ENCODE results near the gene NCAPH2. TPM values are rescaled to one million over a fixed set of nuclear protein-coding genes. Genes with fewer than 3 reads are reported as not detected.
A peak's percentile ranks its signal among the peaks of the same experiment; 100 is the strongest.

NCAPH2 gene
- total RNA-seq = 100 to 1,000 TPM; 120 to 141 TPM

DNA sequence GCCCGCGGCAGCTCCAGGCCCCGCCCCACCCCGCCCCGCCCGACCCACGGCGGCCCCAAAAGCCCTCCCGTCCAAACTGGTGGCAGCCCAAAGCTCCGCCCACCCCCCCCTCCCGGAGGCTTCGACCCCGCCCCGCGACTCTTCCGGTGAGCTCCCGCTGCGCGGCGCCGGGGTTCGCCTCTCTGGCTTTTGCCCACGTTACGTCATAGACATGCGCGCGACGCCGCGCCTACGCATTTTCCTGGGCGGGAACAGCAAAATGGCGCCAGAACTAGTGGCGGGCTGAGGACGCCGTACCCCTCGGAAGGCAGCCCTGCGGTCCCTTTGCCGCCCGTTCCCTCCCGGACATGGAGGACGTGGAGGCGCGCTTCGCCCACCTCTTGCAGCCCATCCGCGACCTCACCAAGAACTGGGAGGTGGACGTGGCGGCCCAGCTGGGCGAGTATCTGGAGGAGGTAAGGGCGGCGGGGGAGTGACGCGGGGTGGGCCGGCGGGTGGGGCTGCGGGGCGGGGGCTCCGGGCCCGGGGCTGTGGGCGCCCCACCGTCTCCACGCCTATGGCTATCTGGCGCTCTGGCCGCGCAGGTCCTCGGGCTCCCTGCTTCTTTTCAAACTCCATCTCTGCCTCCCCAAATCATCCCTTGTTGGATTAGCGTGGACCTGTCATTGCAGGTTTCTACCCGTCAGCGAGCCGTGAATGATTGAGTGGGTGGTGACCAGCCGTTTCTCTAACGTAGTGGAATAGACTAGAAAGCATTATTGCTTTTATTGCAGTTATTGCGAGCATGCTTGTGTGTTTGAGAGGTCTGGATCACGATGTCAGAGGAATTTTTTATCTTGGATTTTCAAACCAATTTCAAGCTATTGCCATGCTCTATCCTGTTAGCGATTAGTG, at the start of gene NCAPH2:
TSS of gene NCAPH2 (plus strand) at position 234 of the 894 bp plus-strand sequence. CDS start at position 348, 114 bp downstream.
- H3K4me1 Mint-ChIP-seq (ENCODE audit: low read depth) = peaks cover 38% of the 10 kb centered on the region
- DNase-seq (peak; percentile 98), ATAC-seq (replicated peaks in 1 of 2) (peak; percentile 76)
- no peaks in the 10 kb centered on the region for H3K27me3 Mint-ChIP-seq (ENCODE audit: low read depth)
- H3K27ac Mint-ChIP-seq = peak within 1 kb of the TSS; percentile 75
- H3K9me3 Mint-ChIP-seq = no peaks in the 10 kb centered on the region
- peaks cover 3 to 13% of the 10 kb centered on the region in 2 donors for H3K36me3 Mint-ChIP-seq (ENCODE audit: insufficient read depth in 2 of 2)
- peak within 1 kb of the TSS; percentile 89 to 97 for H3K4me3 Mint-ChIP-seq

- DNase-seq (no peak), ATAC-seq (replicated peaks in 1 of 2) (no peak)
- H3K27me3 Mint-ChIP-seq (ENCODE audit: low read depth) = no peaks in the 10 kb centered on the region
- peaks cover 5 to 13% of the 10 kb centered on the region in 2 donors for H3K36me3 Mint-ChIP-seq (ENCODE audit: insufficient read depth in 2 of 2)
- no peak overlapping the region for H3K4me3 Mint-ChIP-seq
- H3K27ac Mint-ChIP-seq = no peak overlapping the region
- H3K4me1 Mint-ChIP-seq (ENCODE audit: low read depth) = no peaks in the 10 kb centered on the region
- no peaks in the 10 kb centered on the region for H3K9me3 Mint-ChIP-seq
Observed at GRCh38 chr22:50459016-50459415, 49.0 kb upstream of the NCAPH2 start.

GRCh38 chr22:50459496-50460140, 48.4 kb upstream of the NCAPH2 start:
- Mint-ChIP-seq H3K27ac (no peak overlapping the region), H3K9me3 (no peaks in the 10 kb centered on the region), H3K4me1 (ENCODE audit: low read depth) (no peaks in the 10 kb centered on the region), H3K4me3 (no peak overlapping the region), H3K27me3 (ENCODE audit: low read depth) (no peaks in the 10 kb centered on the region), H3K36me3 (ENCODE audit: insufficient read depth in 2 of 2) (peaks cover 5 to 11% of the 10 kb centered on the region in 2 donors)
- ATAC-seq (replicated peaks in 1 of 2) (no peak), DNase-seq (no peak)

- Mint-ChIP-seq H3K9me3 (no peaks in the 10 kb centered on the region), H3K4me1 (ENCODE audit: low read depth) (no peaks in the 10 kb centered on the region), H3K4me3 (no peak overlapping the region), H3K36me3 (ENCODE audit: insufficient read depth in 2 of 2) (peaks cover 5 to 11% of the 10 kb centered on the region in 2 donors), H3K27ac (no peak overlapping the region), H3K27me3 (ENCODE audit: low read depth) (no peaks in the 10 kb centered on the region)
- no peak for ATAC-seq (replicated peaks in 1 of 2)
- DNase-seq = no peak
Observed at GRCh38 chr22:50460938-50461337, 47.1 kb upstream of the NCAPH2 start.

- Mint-ChIP-seq H3K4me1 (ENCODE audit: low read depth) (no peaks in the 10 kb centered on the region), H3K27ac (no peak overlapping the region), H3K4me3 (no peak overlapping the region), H3K27me3 (ENCODE audit: low read depth) (no peaks in the 10 kb centered on the region), H3K36me3 (ENCODE audit: insufficient read depth in 2 of 2) (peaks cover 5 to 12% of the 10 kb centered on the region in 2 donors), H3K9me3 (no peaks in the 10 kb centered on the region)
- no peak for DNase-seq
- no peak for ATAC-seq (replicated peaks in 1 of 2)
Observed at GRCh38 chr22:50461536-50461935, 46.5 kb upstream of the NCAPH2 start.

DNA sequence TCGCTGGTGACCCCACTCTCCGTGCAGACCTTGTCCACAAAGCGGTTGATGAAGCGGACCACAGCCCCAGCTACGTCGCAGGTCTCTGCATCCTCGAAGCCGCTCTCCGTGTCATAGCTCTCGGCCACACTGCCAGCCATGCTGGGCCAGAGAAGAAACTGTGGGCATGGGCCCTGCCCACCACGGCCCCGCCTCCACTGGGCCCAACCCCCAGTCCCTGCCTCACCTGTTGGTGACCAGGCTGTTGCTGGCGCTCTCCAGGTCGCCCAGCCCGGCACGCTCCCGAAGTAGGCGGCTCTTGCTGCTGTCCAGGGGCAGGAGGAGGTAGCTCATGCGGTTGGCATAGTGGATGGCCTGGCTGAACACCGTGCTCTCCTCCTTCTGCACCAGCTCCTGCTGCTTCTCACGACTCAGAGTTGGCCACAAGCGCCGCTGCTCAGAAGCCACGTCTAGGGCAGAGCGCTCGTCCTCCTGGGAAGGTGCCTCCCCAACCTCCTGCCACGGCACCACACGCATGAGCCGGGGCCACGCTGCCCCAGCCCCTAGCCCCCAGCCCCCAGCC, 46.0 kb upstream of the NCAPH2 start:
- H3K27me3 Mint-ChIP-seq (ENCODE audit: low read depth) = no peaks in the 10 kb centered on the region
- H3K36me3 Mint-ChIP-seq (ENCODE audit: insufficient read depth in 2 of 2) = peaks cover 8 to 15% of the 10 kb centered on the region in 2 donors
- no peak overlapping the region for H3K4me3 Mint-ChIP-seq
- no peak overlapping the region for H3K27ac Mint-ChIP-seq
- H3K4me1 Mint-ChIP-seq (ENCODE audit: low read depth) = peaks cover 5% of the 10 kb centered on the region
- H3K9me3 Mint-ChIP-seq = no peaks in the 10 kb centered on the region
- DNase-seq = no peak
- no peak for ATAC-seq (replicated peaks in 1 of 2)

DNA sequence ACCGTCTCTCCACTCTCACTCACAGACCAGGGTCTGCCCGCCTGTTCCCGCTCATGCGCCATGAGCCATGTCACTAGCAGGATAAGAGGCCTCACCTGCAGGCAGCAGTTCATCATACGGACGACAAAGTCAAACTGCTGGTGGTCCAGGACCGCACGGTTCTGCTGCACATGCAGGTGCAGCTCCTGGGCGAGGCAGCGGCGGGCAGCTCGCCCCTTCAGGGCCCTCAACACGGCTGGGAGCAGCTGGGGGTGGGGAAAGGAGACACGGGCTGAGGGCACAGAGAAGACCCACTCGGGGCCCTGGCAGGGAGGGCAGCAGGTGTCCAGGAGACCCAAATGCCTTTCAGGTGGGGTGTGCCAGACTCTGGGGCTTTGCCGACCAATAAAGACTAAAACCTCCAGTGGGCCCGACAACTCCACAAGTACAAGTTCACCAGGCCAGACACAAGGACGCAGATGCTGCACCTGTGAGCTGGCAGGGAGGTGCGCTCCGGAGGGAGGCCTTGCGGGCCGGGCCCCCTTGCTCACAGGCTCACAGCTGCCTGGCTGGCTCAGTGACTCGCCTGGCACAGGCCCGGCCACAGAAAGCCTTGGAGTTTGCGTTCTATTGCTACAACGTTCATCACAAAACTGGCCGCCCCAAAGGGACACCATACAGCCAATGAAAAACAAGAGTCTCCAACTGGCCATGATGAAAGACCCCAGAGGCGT, 44.7 kb upstream of the NCAPH2 start:
- Mint-ChIP-seq H3K36me3 (ENCODE audit: insufficient read depth in 2 of 2) (peaks cover 8 to 15% of the 10 kb centered on the region in 2 donors), H3K9me3 (no peaks in the 10 kb centered on the region), H3K27ac (no peak overlapping the region), H3K4me1 (ENCODE audit: low read depth) (peaks cover 6% of the 10 kb centered on the region), H3K4me3 (no peak overlapping the region), H3K27me3 (ENCODE audit: low read depth) (no peaks in the 10 kb centered on the region)
- ATAC-seq (replicated peaks in 1 of 2) (no peak), DNase-seq (no peak)

GRCh38 chr22:50464451-50464850, 43.6 kb upstream of the NCAPH2 start:
- Mint-ChIP-seq H3K27ac (no peak overlapping the region), H3K4me1 (ENCODE audit: low read depth) (peaks cover 17% of the 10 kb centered on the region), H3K27me3 (ENCODE audit: low read depth) (no peaks in the 10 kb centered on the region), H3K4me3 (no peak overlapping the region), H3K9me3 (no peaks in the 10 kb centered on the region), H3K36me3 (ENCODE audit: insufficient read depth in 2 of 2) (peaks cover 8 to 15% of the 10 kb centered on the region in 2 donors)
- no peak for ATAC-seq (replicated peaks in 1 of 2)
- DNase-seq = no peak

- H3K27ac Mint-ChIP-seq = no peak overlapping the region
- H3K4me1 Mint-ChIP-seq (ENCODE audit: low read depth) = peaks cover 22% of the 10 kb centered on the region
- DNase-seq = no peak
- peaks cover 8 to 15% of the 10 kb centered on the region in 2 donors for H3K36me3 Mint-ChIP-seq (ENCODE audit: insufficient read depth in 2 of 2)
- no peak overlapping the region for H3K4me3 Mint-ChIP-seq
- no peaks in the 10 kb centered on the region for H3K27me3 Mint-ChIP-seq (ENCODE audit: low read depth)
- ATAC-seq (replicated peaks in 1 of 2) = no peak
- H3K9me3 Mint-ChIP-seq = no peaks in the 10 kb centered on the region
Observed at GRCh38 chr22:50465066-50465930, 42.7 kb upstream of the NCAPH2 start.

- Mint-ChIP-seq H3K4me3 (no peak overlapping the region), H3K27ac (no peak overlapping the region), H3K9me3 (no peaks in the 10 kb centered on the region), H3K27me3 (ENCODE audit: low read depth) (no peaks in the 10 kb centered on the region), H3K36me3 (ENCODE audit: insufficient read depth in 2 of 2) (peaks cover 4 to 11% of the 10 kb centered on the region in 2 donors), H3K4me1 (ENCODE audit: low read depth) (peaks cover 43% of the 10 kb centered on the region)
- no peak for DNase-seq
- no peak for ATAC-seq (replicated peaks in 1 of 2)
Observed at GRCh38 chr22:50467341-50467740, 40.7 kb upstream of the NCAPH2 start.

- H3K36me3 Mint-ChIP-seq (ENCODE audit: insufficient read depth in 2 of 2) = peaks cover 4 to 11% of the 10 kb centered on the region in 2 donors
- DNase-seq (no peak), ATAC-seq (replicated peaks in 1 of 2) (no peak)
- H3K4me1 Mint-ChIP-seq (ENCODE audit: low read depth) = peaks cover 48% of the 10 kb centered on the region
- H3K27me3 Mint-ChIP-seq (ENCODE audit: low read depth) = no peaks in the 10 kb centered on the region
- H3K4me3 Mint-ChIP-seq = peak overlapping the region in 1 of 2 donors; percentile 46
- no peaks in the 10 kb centered on the region for H3K9me3 Mint-ChIP-seq
- no peak overlapping the region for H3K27ac Mint-ChIP-seq
Observed at GRCh38 chr22:50467773-50468440, 40.1 kb upstream of the NCAPH2 start.

GRCh38 chr22:50468626-50469025, 39.4 kb upstream of the NCAPH2 start:
- Mint-ChIP-seq H3K27me3 (ENCODE audit: low read depth) (no peaks in the 10 kb centered on the region), H3K27ac (no peak overlapping the region), H3K4me1 (ENCODE audit: low read depth) (peaks cover 55% of the 10 kb centered on the region), H3K36me3 (ENCODE audit: insufficient read depth in 2 of 2) (peaks cover 6 to 10% of the 10 kb centered on the region in 2 donors), H3K4me3 (peak overlapping the region; percentile 73 to 81), H3K9me3 (no peaks in the 10 kb centered on the region)
- ATAC-seq (replicated peaks in 1 of 2) (no peak), DNase-seq (no peak)
